DMS114 treated with DMSO at 0.1 percent for 48 hours (cell line): Measurements from ENCODE around the gene INMT.

Experiments used
- DNase-seq: peaks from one replicate; lab custom pipeline; 2025; ENCODE audit not compliant: unreplicated experiment; lab: John Stamatoyannopoulos, UW

INMT gene

DNA sequence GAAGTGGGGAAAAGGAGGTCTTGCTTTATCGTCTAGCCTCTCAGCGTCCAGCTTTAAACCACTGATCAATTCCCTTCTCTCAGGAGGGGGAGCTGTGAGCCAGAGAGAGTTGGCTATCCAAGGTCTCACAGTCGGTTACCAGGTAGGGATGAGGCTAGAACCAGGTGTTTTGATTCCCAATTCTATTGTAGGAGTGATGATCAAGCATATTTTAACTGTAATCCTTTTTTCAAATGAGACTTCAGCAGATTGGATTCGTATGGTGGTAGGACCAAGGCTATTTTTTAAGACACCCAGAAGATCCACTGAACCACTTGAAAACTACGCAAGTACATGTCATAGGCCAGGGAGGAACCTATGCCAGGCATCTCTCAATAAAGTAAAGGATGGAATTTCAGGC lies 27.6 kb downstream of the INMT start:
- no peak for DNase-seq

DNA sequence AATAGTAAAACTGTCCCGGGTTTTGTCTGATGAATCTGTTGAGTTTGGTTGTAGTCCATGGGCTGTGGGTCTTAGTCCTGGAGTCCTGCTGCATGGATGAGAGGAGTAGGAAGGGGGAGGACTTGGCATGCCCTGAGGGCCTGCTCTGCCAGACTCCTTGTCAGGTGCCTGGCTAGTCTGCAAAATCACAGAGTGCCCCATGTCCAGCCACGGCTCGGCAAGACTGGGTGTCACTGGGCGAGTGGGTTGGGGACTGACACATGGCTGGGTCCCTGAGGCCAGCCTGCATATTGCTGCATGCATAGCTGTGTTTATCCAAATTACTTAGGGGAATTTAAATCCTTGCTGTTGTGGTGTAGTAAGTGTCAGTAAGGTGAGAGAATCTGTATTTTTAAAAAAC lies 29.0 kb downstream of the INMT start:
- no peak for DNase-seq

DNA sequence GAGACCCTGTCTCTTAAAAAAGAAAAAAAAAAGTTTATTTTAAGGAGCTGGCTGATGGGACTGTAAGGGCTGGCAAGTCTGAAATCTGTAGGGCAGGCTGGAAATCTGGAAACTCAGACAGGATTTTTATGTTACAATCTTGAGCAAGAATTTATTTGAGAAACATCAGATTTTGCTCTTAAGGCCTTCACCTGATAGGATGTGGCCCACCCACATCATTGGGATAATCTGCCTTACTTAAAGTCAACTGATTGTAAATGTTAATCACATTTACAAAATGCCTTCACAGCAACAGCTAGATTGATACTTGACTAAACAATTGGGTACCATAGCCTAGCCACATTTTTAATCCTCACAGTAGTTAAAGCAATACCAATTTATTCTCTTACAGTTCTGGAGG lies 30.8 kb downstream of the INMT start:
- no peak for DNase-seq

DNA sequence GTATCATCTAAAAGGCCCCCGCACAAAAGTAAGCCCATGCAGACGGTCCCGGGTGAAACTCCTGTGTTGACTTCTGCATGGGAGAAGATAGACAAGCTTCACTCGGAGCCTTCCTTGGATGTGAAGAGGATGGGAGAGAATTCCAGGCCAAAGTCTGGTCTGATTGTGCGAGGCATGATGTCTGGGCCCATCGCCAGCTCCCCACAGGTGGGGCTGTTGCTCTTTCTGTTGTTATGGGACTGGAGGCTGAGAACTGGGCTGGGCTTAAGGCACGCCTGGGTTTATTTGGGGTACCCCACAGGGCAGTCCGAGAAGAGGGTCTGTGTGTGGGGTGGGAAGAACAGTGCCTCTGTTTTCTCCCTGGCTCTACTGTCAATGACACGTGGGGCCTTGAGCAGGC lies 33.9 kb downstream of the INMT start:
- DNase-seq: no peak

DNA sequence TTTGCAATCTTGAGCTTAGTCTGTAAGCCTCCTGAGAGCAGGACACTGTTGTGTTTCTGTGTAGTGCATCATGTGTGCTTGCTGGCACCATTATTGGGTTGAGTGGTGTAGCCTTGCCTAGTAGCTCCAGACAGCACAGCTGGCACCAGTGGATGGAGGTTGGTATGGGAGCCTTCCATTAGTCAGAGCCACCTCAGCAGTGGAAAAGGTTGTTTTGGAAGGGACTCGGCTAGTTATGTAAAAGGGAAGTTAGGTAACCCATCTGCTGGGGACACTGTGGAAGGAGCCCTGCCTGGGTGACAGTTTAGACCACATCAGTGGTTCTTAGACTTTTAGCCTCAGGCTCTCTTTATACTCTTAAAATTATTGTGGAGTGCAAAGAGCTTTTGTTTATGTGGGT lies 35.6 kb downstream of the INMT start:
- DNase-seq: no peak

DNA sequence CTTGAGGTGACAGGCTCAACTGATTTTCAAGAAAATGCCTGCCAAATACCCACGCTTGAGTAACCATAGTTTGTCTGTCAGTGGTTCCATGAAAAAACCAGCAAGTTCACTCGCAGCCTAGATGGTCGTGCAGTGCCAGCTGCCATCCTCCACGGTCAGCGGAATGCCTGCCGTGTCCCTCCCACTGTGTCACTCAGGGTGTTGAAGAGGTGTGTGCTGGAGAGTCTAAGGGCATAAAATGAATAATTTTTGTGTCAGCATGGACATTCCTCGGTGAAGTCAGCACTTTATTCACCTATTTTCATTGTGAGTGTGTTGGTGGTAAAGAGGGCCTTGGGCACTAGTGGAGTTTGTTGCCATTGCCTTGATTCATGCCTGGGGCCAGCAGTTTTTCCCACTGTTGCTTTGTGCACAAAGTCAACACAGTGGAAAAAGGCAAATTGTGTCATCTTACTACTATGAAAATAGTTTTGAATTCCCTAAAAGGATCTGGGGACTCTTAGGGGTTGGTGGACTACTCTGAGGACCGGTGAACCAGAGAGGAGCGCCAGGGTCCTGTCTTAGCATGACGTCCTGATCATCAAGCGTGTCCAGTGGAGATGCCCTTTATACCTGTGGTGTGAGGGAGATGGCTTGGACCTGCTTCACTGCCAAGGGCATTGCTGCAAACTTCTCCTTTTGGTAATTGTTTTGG lies 36.9 kb downstream of the INMT start:
- DNase-seq: no peak

DNA sequence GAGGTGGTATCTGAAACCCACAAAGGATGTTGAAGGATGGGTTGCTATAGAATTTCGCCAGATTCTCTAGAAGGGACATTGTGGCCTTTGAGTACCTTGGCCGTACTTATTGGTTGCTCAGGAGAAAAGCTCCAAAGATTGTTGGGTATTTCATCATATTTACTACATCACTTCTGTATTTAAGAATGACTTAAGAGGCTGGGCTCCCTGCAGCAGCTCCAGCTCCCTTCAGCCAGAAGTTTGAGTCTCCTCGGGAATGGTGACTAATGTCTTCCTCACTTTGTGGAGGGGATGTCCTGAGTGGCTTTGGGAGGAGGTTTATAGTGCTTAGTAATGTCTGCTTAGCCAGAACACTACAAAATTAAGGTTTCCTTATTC lies 37.4 kb downstream of the INMT start:
- no peak for DNase-seq

DNA sequence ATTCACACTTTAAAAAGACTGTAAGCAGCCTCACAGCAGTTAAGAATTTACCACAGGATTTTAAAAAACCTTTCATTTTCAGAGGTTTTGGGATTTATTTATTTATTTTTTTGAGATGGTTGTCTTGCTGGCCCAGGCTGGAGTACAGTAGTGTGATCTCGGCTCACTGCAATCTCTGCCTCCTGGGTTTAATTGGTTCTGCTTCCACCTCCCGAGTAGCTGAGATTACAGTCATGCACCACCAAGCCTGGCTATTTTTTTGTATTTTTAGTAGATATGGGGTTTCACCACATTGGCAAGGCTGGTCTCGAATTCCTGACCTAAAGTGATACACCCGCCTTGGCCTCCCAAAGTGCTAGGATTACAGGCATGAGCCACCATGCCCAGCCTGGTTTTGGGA lies 38.4 kb downstream of the INMT start:
- no peak for DNase-seq

DNA sequence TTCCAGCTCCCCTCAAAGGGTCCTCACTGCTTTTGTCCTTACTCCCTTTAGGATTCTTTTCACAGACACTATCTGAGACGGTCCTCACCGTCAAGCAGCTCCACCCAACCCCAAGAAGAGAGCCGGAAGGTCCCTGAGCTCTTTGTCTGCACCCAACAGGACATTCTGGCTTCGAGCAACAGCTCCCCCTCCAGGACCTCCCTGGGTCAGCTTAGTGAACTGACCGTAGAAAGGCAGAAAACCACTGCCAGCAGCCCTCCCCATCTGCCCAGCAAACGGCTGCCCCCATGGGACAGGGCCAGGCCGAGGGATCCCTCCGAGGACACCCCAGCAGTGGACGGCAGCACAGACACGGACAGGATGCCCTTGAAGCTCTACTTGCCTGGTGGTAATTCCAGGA lies 39.2 kb downstream of the INMT start:
- no peak for DNase-seq

DNA sequence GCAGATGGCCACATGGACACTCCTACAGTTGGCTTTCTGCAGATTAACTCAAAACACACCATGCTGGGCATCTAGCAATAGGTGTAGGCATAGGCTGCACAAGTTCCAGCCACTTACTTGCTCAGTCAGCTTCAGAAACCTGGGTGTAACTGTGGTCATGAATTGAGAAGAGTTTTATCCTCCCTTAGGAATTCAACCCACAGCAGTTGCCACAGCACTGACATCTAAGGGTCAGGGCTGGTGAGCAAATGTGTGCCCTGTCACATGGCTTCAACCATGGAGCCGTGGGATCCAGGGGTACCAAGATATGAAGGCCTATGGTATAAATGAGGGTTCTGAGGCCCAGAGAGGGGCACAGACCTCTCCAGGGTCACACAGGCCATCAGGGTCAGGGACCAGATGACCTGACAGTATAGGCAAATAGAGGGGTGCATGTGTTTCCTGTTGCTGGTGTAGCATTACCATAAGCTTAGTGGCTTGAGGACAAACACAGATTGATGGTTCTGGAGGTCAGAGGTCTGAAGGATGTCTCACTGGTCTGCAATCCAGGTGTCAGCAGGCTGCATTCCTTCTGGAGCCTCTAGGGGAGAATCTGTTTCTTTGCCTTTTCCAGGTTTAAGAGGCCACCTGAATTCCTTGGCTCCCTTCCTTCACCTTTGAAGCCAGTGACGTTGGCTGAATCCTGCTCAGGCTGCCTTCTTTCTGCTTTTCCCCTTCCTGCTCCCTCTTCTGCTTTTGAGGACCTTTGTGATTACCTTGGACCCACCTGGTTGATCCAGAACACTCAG lies 43.4 kb downstream of the INMT start:
- no peak for DNase-seq

DNA sequence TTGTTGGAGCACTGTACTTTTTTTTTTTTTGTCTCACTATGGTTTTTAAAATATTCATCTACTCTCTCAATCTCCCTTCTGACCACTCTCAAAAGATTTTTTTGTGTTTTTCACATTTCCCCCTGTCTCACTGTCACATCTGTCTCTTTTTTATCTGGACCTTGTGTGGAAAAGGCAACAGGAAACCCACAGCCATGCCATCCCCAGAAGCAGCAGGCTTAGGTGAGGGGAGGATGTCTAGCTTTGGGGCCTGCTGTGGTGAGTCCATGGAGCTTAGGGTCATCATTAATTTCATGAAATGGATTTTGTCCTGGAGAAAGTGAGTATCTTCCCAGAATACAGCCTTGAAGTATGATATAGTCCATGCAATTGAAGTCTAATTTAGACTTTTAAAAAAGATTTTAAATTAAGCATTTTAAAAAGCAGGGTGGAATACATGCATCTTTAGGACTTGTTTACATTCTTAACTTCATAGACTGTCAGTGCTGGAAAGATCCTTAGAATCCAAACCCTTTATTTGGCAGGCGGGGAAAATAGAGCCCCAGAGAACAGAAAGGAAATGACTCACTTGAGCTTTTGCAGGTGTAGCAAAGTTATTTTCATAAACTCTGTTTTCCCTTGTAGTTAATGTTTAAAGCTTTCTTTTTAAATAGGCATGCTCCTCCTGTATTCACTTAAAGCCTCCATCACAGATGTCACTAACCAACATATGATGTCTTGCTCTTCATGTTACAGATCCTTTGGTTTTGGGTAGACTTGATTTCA lies 44.4 kb downstream of the INMT start:
- no peak for DNase-seq

DNA sequence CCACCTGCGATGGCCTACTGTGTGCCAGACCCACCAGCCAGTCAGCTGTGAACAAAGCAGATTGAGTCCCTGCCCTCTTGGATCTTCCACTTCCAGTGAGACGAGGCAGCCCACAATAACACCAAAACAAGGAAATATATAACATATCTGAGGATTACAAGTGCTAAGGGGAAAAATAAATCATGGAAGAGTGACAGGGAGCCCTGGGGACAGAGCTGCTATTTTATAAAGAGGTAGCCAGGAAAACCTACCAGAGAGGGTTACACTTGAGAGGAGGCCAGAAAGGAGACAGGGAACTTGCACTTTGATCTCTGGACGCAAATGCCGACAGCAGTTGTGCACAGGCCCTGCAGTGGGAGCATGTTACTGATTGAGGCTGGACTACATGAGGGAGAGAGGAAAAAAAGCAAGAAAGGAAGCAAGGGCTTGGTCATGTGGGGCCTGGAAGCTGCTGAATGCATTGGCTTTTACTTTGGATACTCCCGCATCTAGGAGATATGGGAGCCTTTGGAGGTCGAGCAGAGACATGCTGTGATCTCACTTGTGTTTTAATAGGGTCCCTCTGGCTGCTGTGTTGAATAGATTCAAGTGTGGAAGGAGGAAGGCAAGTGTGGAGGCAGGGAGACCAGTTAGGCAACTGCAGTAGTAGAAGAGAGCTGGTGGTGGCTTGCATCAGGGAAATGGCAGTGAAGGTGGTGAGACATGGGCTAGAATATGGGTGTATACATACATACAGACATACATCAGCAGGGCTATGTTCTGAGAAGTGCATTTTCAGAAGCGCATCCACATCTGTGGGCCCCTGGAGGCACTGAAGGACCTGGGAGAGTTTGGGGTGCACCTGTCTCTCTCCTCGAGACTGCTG lies 45.5 kb downstream of the INMT start:
- no peak for DNase-seq

DNA sequence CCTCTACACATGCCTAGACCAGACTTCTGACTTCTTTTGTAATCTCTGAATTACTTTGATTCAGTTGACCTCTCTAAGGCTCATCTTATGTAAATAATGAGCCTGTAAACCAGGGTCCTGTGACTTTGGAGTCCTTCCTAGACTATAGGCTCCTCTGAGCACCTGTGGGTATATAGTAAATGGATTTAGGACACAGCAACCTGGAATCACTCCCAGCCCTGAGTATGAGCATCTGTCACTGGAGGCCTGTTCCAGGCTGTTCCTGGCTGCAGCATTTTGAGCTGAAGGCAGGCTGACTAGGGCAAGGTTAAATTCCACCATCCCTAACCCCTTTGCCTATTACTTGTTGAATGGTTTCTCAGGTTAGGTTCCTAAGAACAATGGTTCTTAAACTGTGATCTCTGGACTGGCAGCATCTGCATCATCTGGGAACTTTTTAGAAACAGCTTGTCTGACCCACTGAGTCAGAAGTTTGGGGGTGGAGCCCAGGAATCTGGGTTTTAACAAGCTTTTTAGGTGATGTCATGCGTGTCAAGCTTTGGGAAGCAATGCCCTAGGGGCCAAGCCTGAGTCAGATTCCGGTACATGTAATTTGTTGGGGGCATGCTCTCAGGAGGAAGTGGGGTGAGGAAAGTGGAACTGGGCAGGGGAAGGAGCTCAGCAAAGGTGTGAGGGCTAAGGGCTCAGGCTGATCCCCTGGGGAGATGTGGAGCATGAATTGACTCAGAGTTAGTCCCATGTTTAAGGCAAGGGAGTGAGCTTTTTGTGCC lies 47.5 kb downstream of the INMT start:
- no peak for DNase-seq

DNA sequence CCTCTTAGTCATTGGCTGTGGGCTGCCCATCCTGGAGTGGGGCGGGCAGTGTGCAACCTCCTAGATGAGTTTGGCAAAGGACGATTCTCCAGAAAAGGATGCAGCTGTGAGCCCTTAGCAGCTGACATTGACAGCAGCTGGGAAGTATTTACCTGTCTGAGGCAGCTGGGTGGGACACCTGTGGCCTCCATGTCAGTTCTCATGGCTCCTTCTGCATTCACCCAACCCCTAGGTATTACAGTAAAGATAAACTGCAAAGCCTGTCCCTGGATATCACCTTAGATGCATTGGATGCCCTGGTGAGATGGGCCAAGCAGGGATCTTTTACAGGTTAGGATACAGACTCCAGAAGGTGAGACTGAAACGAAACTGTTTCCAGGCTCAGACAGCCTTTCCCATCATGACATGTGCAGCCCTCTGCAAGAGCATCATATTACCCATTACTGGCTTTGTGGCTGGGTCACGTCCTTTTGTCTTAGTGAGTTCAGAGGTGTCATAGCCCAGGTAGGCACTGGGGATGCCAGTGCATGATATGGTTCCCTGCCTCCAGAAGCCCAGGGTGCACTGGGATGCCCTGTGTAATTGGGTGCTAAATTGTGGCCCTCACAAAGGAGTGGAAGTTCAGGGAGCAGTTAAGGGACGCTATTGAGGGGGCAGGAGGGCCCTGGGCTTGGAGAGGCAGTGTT lies 48.2 kb downstream of the INMT start:
- no peak for DNase-seq

DNA sequence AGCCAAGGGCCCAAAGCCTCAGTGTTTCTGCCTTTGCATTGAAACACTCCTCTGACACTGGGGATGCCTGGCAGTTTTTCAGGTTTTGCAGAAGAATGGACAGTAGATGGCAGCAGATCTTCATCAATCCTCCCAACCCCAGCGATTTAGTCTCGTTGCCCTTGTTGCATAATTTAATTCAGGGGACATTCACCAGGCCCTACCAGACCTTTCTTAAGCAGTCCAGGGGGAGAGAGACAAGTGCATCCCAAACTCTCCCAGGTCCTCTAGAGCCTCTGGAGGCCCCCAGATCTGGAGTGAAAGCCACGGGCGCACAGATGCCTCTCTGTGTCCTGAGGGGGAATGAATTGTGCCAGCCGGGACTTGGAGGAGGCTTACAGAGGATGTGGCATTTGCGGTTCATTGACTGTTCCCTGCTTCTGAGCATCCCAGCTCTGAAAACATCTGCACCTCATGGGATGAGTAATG lies 48.9 kb downstream of the INMT start:
- peak; percentile 37 for DNase-seq

DNA sequence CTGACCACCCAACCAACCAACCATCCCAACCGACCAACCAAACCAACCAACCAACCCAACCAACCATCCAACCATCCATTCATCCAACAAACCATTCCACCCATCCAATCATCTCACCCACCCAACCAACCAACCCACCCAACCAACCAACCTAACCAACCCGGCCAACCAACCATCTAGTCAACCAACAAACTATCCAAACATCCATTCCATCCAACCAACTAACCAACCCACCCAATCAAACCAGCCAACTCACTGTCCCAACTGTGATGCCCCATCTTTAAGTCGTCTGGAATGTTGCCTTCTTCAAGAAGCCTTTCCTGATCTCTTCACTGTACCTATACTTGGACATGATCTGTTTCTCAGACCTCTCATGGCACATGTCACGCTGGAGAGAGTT lies 50.9 kb downstream of the INMT start:
- DNase-seq: no peak

DNA sequence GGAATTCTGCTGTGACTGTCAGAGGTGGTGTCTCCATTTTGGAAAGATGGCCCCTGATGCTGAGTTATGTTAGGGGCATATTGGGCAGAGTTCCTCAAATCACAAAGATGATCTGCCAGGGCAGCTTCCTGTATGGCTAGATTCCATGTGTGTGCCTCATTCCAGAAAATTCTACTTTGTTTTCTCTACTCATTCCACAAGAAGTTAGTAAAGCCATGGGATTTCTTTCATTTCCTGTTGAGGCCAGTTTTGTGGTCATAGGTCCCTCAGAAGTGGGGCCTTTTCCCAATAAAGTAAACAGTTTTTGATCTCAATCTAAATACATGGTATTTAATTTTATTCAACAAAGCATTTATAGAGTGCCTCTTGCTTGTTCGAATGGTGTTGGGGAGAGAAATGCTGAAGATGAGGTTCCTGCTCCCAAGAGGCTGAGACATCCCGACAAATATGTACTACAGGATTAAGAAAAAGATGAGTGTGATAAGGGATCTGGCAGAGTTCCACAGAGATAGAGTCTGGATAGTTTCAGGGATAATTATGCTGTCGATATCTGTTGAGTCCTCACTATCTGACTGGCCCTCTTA lies 52.2 kb downstream of the INMT start:
- no peak for DNase-seq

DNA sequence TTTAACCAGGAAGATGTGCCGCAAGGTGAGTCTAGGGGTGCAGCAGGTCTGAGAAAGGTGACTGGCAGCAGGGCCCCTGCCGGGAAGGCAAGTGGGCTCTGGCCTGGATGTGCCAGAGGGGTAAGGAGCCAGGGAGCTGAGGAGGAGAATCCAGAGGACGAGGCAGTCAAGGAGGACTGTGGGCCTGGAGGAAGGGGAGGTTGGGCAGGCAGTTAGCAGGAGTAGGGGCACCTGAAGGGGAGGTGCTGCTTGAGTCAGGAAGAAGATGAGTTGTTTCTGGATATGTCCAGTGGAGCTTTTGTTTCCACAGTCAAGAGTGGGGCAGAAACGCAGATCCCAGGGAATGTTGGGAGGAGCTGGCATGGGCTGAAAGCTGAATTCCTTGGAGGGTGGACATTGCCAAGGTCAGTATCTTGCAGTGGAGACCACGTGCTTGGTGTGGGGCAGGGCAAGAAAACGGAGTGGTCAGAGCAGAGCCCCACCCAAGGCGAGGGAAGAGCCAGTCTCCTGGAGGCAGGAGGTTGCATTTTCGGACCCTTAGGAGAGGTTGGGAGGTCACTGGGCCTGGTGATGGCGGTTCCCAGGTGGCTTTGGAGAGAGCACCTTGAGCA lies 53.3 kb downstream of the INMT start:
- DNase-seq: no peak

DNA sequence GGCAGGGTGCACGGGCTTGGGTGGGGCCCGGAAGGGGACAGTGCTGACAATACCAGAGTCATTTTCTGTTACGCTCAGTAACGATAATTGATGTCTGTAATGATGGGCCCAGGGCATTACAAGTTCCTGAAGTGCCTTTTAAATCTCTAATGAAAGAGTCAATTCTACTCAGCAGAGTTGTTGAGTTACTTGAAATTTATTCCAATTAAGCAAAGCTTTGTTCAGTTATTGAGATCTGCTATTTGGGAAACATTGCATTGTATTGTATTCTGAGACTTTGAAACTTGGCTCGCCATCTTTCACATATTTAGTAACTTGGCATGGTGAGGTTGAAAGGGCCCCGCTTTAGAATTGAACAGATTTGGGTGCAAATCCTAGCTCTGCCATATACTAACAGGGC lies 54.0 kb downstream of the INMT start:
- DNase-seq: no peak
